ENCODE measurements around the gene GABRD.

Gene GABRD

GRCh38 chr1:2052756-2053155 lies 33.6 kb downstream of the GABRD start:
- no peak for TF ChIP-seq CTCF (IDR thresholded peaks at IDR 0.05; ENCODE audit: low read depth, low read length)
- no peak for DNase-seq (ENCODE audit: extremely low read depth, low read depth)

GRCh38 chr1:2053217-2053616 lies 34.1 kb downstream of the GABRD start:
- no peak for TF ChIP-seq CTCF (IDR thresholded peaks at IDR 0.05; ENCODE audit: low read depth, low read length)
- no peak for DNase-seq (ENCODE audit: extremely low read depth, low read depth)

GRCh38 chr1:2053784-2054376 lies 34.7 kb downstream of the GABRD start:
- DNase-seq (ENCODE audit: extremely low read depth, low read depth), result no peak
- no peak for TF ChIP-seq CTCF (IDR thresholded peaks at IDR 0.05; ENCODE audit: low read depth, low read length)

- no peak for TF ChIP-seq CTCF (IDR thresholded peaks at IDR 0.05; ENCODE audit: low read depth, low read length)
Observed at GRCh38 chr1:2054560-2054959, 35.4 kb downstream of the GABRD start.

GRCh38 chr1:2055911-2056575 lies 36.9 kb downstream of the GABRD start:
- DNase-seq (ENCODE audit: extremely low read depth, low read depth), result no peak
- no peak for TF ChIP-seq CTCF (IDR thresholded peaks at IDR 0.05; ENCODE audit: low read depth, low read length)

More at GRCh38 chr1:2054560-2054959, 35.4 kb downstream of the GABRD start:
- no peak for DNase-seq (ENCODE audit: extremely low read depth, low read depth)

GRCh38 chr1:2056955-2057590 lies 37.9 kb downstream of the GABRD start:
- TF ChIP-seq CTCF (IDR thresholded peaks at IDR 0.05; ENCODE audit: low read depth, low read length), result no peak
- DNase-seq (ENCODE audit: extremely low read depth, low read depth), result no peak

GRCh38 chr1:2059290-2059953 lies 40.3 kb downstream of the GABRD start:
- TF ChIP-seq CTCF (IDR thresholded peaks at IDR 0.05; ENCODE audit: low read depth, low read length), result no peak
- DNase-seq (ENCODE audit: extremely low read depth, low read depth), result no peak
